SK-N-SH treated with all-trans-retinoic acid at 6 μM for 48 hours (cell line): Measurements from ENCODE around the gene FCGR3A.

ENCODE experiments used
- CREB5 ChIP-seq: fragments of 250-450 bp; sonication (Bioruptor Pico); IDR thresholded peaks from 2 replicates; pipeline ENCODE4 v1.5.1; 2020; ENCODE audit warnings: low read depth, mild to moderate bottlenecking, moderate library complexity
- CSRNP3 ChIP-seq: fragments of 250-450 bp; sonication (Bioruptor Pico); IDR thresholded peaks from 2 replicates; pipeline ENCODE4 v1.5.1; 2021; ENCODE audit warnings: mild to moderate bottlenecking, moderate library complexity
- ESRRG ChIP-seq: fragments of 250-450 bp; sonication (Bioruptor Pico); IDR thresholded peaks from 2 replicates; pipeline ENCODE4 v1.6.1; 2021; ENCODE audit warnings: mild to moderate bottlenecking
- GLIS3 ChIP-seq: fragments of 250-450 bp; sonication (Bioruptor Pico); IDR thresholded peaks from 2 replicates; pipeline ENCODE4 v1.5.0; 2020; ENCODE audit warnings: mild to moderate bottlenecking, moderate library complexity
- OSR1 ChIP-seq: fragments of 250-450 bp; sonication (Bioruptor Pico); IDR thresholded peaks from 2 replicates; pipeline ENCODE4 v1.8.0; 2022; ENCODE audit warnings: moderate library complexity, mild to moderate bottlenecking, inconsistent platforms
- PATZ1 ChIP-seq: fragments of 250-450 bp; sonication (Bioruptor Pico); IDR thresholded peaks from 2 replicates; pipeline ENCODE4 v1.8.0; 2020; ENCODE audit warnings: mild to moderate bottlenecking, moderate library complexity, borderline replicate concordance
- POU6F1 ChIP-seq: fragments of 250-450 bp; sonication (Bioruptor Pico); IDR thresholded peaks from 2 replicates; pipeline ENCODE4 v1.8.0; 2021; ENCODE audit warnings: low read depth, mild to moderate bottlenecking, moderate library complexity, borderline replicate concordance
- RARB ChIP-seq: fragments of 250-450 bp; sonication (Bioruptor Pico); IDR thresholded peaks from 2 replicates; pipeline ENCODE4 v1.8.0; 2021; ENCODE audit warnings: mild to moderate bottlenecking, moderate library complexity
- TCF4 ChIP-seq: fragments of 250-450 bp; sonication (Bioruptor Pico); IDR thresholded peaks from 2 replicates; pipeline ENCODE4 v1.8.0; 2021; ENCODE audit warnings: mild to moderate bottlenecking, moderate library complexity, borderline replicate concordance
- ZFP3 ChIP-seq: fragments of 250-450 bp; sonication (Bioruptor Pico); IDR thresholded peaks from 2 replicates; pipeline ENCODE4 v1.5.0; 2020; ENCODE audit warnings: mild to moderate bottlenecking, moderate library complexity
- ZFP30 ChIP-seq: fragments of 450-650 bp; formaldehyde crosslinking; IDR thresholded peaks from 2 replicates; pipeline ENCODE4 v1.5.0; 2022; ENCODE audit warnings: mild to moderate bottlenecking, moderate library complexity
- ZNF565 ChIP-seq: fragments of 450-650 bp; formaldehyde crosslinking; conservative IDR thresholded peaks from 2 replicates; pipeline ENCODE4 v1.5.0; 2020; ENCODE audit warnings: low read depth, mild to moderate bottlenecking, moderate library complexity
- ZNF70 ChIP-seq: fragments of 450-650 bp; formaldehyde crosslinking; IDR thresholded peaks from 2 replicates; pipeline ENCODE4 v1.5.0; 2020; ENCODE audit warnings: mild to moderate bottlenecking, moderate library complexity

- no peak for TF ChIP-seq CREB5 (CRISPR knock-in tag)
- no peak for TF ChIP-seq ZFP3 (CRISPR knock-in tag)
- TF ChIP-seq ESRRG (CRISPR knock-in tag), result no peak
- TF ChIP-seq PATZ1, result no peak
- TF ChIP-seq POU6F1 (CRISPR knock-in tag), result no peak
- no peak for TF ChIP-seq RARB
- TF ChIP-seq CSRNP3 (CRISPR knock-in tag), result no peak
- no peak for TF ChIP-seq ZNF565 (CRISPR knock-in tag)
- no peak for TF ChIP-seq GLIS3 (CRISPR knock-in tag)
- TF ChIP-seq TCF4, result no peak
- TF ChIP-seq OSR1 (CRISPR knock-in tag), result no peak
- TF ChIP-seq ZNF70 (CRISPR knock-in tag), result no peak
- no peak for TF ChIP-seq ZFP30 (CRISPR knock-in tag)
Observed at GRCh38 chr1:161495490-161495889, 54.1 kb downstream of the FCGR3A start.
